GM19239 (cell line): ENCODE results near the gene DDX50.
A peak's percentile ranks its signal among the peaks of the same experiment; 100 is the strongest.
"Not testable (repeated sequence)": the region's sequence is repeated elsewhere in the genome, so short reads cannot be mapped to it uniquely, and the experiment has no call there.

Experiments
- DNase-seq: peaks from one replicate; pipeline ENCODE4 v3.0.0; 2011; ENCODE audit warnings: low spot score; ENCODE audit not compliant: insufficient read length
- FAIRE-seq: peaks from 2 replicates; lab custom pipeline; 2011; peaks lifted over from hg19 to GRCh38; lab: Jason Lieb, UNC

Gene DDX50

DNA sequence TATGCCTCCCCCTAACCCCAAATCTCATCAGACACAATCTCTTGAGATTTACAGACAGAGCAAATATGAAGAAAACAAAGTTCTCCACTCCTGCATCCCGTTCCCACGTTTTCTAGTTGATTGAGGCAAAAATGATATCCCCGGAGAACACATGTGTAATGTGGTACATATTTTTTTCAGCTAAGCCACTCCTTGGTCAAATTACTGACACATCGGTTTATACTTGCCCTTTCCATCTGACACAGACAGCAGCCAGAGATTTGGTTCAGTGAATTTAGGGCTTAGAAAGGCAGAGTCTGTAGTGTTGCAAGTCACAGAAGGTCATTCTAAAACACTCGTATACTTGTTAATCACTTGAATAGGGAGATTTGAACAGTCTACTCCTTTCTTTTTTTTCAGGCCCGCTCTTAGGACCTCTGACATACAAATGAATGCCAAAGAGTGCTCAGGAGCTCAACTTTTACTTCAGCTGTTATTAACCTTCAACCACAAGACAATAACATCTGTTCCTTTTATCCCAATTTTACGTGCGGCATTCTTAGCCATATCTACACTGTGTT, 1.8 kb upstream of the DDX50 start:
- FAIRE-seq = no peak
- no peak for DNase-seq

DNA sequence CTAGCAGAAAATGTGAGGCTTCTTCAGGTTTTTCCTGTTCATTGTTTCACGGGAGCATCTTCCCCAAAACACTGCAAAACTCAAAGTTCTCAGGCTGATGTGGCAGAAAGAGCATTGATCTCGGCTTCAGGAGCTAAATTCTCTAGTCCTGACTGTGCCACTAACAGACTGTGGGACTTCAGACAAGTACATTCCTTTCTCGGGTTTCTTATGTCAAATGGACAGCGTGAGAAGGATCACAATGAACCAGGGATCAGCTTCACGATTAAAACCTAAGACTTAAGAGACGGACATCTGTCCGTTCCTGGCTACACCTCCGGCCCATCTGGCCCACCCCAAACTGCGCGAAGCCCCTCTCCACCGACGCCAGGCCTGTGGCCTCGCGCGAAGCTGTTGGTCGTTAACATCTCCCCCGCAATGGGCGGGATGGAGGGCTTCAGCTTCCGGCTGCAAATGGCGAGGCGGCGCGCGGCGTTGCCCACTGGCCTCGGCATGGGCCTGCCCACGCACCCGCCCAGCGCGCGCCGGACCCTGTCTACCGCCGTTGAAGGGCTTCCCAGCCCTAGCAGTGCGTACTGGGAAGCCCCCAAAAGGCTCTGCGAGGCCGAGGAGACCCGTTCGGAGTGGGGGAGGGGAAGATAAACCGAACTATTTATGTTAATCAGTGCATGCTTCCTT, 549 bp upstream of the DDX50 start:
- FAIRE-seq (no peak), DNase-seq (no peak)

DNA sequence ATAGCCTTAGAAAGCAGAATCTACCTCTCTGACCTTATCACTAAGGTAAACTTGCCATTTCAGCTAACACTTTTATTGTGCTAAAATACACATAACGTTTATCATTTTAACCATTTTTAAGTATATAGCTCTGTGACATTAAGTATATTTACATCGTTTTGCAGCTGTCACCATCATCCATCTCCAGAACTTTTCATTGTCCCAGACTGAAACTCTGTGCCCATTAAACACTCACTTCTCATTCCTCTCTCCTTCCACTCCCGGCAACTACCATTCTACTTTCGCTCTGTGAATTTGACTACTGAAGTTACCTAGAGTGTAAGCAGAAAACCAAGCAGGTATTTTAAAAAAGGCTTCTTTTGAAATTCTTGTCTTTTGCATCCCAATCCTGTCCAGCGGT, 1.3 kb downstream of the DDX50 start:
- DNase-seq = no peak
- FAIRE-seq = no peak

DNA sequence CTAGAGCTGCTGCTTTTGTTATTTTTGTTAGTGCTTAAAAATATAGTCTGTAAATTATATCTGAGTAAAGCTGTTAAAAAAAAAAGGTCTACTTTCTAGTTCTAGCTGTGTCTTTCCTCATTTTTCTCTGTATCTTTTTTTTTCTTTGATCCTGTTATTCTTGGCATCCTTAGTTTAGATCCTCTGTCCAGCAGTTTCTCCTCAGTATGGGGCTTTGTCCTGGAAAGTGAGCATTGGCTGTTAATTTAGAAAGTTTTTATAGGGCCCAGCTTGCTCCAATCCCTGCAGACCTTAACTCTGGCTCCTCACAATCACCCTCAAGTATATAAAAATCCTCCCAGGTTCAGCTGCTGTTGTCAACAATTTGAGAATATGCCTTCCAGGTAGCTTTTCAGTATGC, 23.5 kb downstream of the DDX50 start:
- DNase-seq (no peak), FAIRE-seq (no peak)

DNA sequence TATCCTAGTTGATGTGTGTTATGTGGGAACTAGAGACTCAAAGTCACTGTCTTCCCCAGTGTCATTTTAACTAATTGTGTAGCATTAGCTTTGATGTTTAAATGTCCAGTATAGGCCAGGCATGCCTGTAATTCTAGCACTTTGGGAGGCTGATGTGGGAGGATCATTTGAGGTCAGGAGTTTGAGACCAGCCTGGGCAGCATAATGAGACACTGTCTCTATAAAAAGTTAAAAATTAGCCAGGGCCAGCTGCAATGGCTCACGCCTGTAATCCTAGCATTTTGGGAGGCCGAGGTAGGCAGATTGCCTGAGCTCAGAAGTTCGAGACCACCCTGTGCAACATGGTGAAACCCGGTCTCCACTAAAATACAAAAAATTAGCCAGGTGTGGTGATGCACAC, 24.4 kb downstream of the DDX50 start:
- FAIRE-seq (no peak), DNase-seq (no peak)

DNA sequence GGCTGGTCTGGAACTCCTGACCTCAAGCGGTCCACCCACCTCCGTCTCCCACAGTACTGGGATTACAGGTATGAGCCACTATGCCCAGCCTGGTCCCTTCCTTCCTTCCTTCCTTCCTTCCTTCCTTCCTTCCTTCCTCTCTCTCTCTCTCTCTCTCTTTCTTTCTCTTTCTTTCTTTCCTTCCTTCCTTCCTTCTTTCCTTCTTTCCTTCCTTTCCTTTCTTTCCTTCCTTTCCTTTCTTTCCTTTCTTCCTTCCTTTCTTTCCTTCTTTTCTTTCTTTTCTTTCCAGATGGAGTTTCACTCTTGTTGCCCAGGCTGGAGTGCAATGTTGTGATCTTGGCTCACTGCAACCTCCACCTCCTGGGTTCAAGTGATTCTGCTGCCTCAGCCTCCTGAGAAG, 28.0 kb downstream of the DDX50 start:
- not testable (repeated sequence) for DNase-seq, FAIRE-seq

DNA sequence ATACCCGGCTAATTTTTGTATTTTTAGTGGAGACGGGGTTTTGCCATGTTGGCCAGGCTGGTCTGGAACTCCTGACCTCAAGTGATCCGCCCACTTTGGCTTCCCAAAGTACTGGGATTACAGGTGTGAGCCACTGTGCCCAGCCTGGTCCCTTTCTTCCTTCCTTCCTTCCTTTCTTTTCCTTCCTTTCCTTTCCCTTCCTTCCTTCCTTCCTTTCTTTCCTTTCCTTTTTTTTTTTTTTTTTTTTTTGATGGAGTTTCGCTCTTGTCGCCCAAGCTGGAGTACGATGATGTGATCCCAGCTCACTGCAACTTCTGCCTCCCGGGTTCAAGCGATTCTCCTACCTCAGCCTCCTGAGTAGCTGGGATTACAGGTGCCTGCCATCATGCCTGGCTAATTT, 28.8 kb downstream of the DDX50 start:
- FAIRE-seq, DNase-seq: not testable (repeated sequence)

DNA sequence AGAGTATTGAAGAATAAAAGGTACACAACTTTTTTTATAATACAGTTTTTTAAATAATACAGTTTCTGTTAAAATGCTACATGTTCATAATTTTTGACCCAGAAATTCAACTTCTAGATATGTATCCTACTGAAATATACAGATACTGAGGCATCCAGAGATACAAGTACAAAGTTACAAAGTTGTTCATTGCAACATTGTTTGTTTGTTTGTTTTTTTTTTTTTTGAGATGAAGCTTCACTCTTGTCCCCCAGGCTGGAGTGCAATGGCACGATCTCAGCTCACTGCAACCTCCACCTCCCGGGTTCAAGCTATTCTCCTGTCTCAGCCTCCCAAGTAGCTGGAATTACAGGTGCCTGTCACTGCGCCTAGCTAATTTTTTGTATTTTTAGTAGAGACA, 31.7 kb downstream of the DDX50 start:
- not testable (repeated sequence) for FAIRE-seq, DNase-seq

DNA sequence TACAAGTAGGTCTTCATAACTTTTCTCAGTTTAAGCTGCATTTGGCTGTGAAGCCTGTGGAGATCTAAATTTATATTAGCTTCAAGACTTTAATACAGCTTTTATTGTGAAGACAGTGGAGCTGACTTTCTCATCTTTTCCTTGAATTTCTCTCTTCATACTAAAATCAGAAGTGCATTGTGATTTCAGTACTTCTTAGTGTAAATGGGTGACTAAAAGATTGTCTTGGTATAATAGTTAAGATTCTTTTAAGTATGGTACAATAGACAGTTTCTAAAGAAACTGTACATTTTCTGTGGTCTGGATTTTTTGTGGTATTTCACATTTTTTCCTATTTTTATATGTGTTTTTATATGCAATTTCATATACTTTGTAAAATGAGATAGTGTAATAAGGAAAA, 33.9 kb downstream of the DDX50 start:
- FAIRE-seq = no peak

DNA sequence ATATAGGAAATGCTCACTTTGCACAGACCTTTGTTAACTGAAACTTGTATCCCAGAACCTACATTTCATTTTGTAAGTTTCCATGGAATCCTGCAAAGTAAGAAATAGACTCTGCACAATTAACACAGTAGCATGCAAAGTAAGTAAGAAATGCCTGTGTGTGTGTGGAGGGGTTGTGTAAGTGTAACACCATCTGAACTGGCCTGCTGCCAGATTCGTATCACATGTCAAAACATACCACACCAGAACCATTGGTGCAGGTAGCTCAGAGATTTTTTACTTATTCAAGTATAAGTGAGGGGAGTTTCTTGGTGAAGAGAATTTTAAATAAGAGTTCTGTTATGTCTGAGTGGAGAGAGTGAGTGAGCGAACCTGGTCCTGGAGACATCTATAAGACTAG, 37.0 kb downstream of the DDX50 start:
- FAIRE-seq (no peak), DNase-seq (no peak)

More for the DNA sequence above, 33.9 kb downstream of the DDX50 start:
- DNase-seq = no peak

DNA sequence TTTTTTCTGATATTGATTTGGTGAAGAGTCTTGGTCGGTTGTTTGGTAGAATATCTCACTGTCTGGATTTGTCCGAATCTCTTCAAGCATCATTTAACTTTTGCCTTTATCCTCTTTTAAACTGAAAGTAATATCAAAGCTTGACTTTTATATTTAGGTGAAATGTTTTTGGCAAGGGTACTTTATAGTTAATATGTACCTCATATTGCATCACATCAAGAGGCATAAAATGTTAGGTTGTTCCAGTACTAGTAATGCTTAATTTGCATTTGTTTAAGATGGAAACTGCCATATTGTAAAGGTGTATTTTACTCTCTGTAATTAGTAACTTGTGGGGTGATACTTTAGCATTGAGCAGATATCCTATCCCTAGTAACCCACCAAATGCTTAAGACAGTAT, 37.8 kb downstream of the DDX50 start:
- FAIRE-seq (no peak), DNase-seq (no peak)

DNA sequence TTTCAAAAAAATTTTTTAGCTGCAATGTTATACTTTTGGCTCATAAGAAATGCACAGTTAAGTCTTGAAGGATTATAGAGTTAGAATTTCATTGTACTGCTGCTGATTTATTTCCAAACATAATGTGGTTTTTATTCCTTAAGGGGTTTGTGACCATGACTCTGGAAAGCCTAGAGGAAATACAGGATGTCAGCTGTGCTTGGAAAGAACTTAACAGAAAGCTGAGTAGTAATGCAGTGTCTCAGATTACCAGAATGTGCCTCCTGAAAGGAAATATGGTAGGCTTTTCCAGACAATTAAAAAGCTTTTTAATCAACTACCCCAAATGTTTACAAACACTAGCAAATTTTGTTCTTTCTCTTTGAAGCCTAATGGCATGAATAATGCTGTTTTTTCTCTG, 39.8 kb downstream of the DDX50 start:
- not testable (repeated sequence) for DNase-seq, FAIRE-seq

DNA sequence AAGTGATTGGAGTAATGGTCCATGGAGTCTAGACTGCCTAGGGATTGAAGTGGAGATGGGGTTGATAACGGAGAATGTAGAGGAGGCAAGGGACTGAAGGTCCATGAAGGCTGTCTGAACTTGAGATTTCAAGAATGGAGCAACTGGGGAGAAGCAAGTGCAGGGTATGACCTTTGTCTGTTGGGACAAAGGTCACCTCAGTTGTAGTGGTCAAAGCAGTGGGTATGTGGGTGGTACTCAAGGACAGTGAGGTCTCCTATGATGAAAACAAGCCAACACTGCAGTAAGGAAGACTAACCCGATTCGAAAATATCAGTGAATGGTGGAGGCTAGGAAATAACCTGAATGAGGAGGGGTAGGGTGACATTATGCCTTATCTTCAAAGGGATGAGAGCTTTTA, 49.5 kb downstream of the DDX50 start:
- FAIRE-seq = no peak

DNA sequence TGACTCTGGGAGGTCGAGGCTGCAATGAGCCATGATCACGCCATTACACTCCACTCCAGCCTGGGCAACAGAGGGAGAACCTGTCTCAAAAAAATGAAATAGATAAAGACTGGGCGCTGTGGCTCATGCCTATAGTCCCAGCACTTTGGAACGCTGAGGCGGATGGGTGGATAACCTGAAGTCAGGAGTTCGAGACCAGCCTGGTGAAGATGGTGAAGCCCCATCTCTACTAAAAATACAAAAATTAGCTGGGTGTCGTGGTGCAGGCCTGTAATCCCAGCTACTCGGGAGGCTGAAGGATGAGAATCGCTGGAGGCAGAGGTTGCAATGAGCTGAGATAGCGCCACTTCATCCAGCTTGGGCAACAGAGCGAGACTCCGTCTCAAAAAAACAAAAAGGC, 53.8 kb downstream of the DDX50 start:
- FAIRE-seq (no peak), DNase-seq (no peak)

More for the DNA sequence above, 49.5 kb downstream of the DDX50 start:
- no peak for DNase-seq

DNA sequence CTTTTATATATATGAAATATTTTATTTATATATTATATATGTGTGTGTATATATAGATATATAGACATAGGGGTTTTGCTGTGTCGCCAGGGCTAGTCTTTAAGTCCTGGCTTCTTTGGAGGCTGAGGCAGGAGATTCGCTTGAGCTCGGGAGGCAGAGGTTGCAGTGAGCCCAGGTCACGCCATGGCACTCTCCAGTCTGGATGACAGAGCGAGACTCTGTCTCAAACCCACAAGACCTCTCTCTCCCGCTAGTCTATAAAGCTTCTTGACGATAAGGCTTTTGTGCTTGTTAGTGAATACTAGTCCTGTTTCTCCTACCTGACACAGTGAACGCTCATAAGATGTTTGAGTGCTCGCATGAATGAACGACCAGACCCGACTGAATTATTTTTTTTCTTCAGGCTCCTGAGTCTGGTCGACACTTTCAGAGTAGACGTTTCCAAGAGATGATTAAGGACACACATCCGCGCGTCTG, 54.3 kb downstream of the DDX50 start:
- DNase-seq (peak; percentile 28), FAIRE-seq (no peak)

DNA sequence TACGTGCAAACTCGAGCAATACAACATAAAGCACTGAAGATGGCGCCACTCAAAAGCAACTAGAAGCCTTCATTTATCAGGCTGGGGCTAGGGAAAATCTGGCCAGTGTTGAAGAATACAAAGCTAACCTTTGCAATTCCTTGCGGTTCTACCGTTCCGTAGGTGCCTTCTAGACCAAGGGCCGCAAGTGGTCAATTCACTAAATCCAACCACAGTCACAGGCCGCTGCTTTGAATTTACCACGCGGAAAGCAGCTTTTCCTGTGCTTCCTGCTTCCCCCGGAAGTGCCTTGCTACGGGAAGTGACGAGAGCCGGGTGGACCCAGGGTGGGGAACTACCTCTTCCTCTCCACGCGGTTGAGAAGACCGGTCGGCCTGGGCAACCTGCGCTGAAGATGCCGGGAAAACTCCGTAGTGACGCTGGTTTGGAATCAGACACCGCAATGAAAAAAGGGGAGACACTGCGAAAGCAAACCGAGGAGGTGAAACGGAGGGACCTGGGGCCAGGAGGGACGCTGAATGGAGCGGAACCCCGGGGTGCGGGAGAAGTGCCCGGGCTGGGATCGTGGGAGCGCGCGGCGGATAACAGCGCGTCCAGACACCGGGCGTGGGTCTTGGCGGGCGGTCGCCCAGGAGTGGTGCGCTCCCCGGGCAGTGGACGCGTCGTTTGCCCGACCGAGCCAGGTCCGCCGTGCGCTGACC, 54.9 kb downstream of the DDX50 start, which contains the start of gene DDX21:
Gene DDX21 (plus strand): TSS at position 339 of the 701 bp plus-strand sequence. CDS start 56 bp downstream, at position 395.
- FAIRE-seq (peak; percentile 91), DNase-seq (peak; percentile 85)

DNA sequence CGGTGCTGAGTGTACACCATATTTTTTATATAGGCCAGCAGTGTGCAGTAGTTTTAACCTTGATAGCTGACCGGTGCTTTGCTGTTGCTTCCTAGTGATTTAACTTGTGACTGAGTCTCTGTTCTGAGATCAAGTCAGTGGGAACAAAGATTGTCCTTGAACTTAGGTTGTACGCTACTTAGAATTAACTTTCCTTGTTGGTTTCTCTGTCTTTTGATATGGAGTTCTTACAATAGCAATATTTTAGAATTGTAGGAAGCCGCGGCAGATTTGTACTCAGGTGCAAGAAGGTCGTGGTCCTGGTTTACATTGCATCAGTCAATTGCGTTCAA, 56.1 kb downstream of the DDX50 start:
- no peak for DNase-seq
- peak; percentile 57 for FAIRE-seq

DNA sequence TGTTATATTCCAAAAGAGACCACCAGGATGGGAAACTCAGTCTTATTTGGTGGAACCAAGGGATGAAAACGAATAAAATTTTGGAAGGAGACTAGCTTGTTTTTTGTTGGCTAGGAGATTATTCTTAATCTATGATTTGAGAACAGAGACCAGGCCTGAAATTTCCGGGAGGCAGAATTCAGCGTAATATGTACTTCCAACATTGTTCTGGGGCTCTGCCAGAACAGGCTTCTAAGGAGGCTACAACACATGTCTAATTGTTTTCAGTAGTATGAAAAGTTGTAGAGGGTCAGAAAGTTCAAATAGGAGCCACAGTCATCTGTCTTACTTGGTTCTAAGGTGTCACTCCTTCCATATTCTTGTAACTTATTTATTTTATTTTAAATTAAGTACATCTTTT, 56.5 kb downstream of the DDX50 start:
- FAIRE-seq = no peak
- DNase-seq = no peak

DNA sequence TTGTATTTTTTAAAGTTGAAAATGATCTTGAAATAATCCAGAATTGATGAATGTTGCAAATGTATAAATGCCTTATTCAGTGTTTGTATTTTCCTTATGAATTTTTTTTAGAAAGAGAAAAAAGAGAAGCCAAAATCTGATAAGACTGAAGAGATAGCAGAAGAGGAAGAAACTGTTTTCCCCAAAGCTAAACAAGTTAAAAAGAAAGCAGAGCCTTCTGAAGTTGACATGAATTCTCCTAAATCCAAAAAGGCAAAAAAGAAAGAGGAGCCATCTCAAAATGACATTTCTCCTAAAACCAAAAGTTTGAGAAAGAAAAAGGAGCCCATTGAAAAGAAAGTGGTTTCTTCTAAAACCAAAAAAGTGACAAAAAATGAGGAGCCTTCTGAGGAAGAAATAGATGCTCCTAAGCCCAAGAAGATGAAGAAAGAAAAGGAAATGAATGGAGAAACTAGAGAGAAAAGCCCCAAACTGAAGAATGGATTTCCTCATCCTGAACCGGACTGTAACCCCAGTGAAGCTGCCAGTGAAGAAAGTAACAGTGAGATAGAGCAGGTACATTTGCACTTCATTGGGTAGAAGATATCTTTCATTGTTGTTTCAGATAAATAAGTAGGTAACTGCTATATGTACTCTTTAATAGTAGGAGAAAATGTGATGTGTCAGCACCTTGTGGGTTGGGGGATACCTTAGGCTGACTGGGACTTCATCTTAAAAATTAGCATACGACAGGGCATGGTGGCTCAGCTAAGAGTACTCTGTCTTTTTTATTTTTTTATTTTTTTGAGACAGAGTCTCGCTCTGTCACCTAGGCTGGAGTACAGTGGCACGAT, 58.8 kb downstream of the DDX50 start:
- FAIRE-seq (no peak), DNase-seq (no peak)

DNA sequence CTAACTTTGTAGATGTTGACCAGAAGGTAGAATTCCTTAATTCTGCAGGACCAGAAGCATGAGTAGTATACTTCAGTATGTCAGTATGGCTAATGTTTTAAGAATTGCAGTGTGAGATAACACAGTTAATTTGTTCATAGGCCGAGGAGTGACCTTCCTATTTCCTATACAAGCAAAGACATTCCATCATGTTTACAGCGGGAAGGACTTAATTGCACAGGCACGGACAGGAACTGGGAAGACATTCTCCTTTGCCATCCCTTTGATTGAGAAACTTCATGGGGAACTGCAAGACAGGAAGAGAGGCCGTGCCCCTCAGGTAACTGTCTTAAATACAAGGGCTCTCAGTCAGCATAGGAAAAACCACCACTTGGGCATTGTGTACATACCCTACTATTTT, 62.0 kb downstream of the DDX50 start:
- DNase-seq = no peak
- no peak for FAIRE-seq

DNA sequence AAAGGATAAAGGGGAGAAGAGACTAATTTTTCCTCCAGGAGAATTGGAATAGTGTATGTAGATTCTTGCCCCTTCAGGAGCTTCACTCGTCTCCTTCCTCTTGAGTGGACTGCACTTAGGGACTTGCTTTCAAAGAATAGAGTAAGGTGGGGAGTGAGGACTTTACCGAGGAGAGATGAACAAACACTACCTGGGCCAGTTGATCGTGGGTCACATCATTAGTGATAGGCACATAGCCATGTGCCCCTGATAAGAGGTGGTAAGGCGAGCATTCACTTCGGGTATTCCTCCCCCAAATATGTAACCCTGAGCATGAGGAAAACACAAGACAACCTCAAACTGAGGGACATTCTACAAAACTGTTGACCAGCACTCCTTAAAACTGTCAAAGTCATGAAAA, 72.9 kb downstream of the DDX50 start:
- FAIRE-seq = no peak

More for the DNA sequence above, 72.9 kb downstream of the DDX50 start:
- DNase-seq = no peak
